ENCODE data around the gene PUDP. TPM values are rescaled to one million over a fixed set of nuclear protein-coding genes. Genes with fewer than 3 reads are reported as not detected.

The PUDP gene
- total and polyA plus RNA-seq, 2 experiments from 2014 or later, result 4.0 to 11.6 TPM

GRCh38 chrX:7093305-7093704 lies 54.6 kb downstream of the PUDP start:
- no peak overlapping the region for H3K4me2 ChIP-seq (ENCODE audit: unreplicated experiment)
- no peaks in the 10 kb centered on the region for H3K9me3 ChIP-seq (ENCODE audit: low read depth)
- H3F3A ChIP-seq (ENCODE audit: insufficient read depth), result no peaks in the 10 kb centered on the region
- no peak for DNase-seq
- H3K4me3 ChIP-seq, result no peak overlapping the region
- H3K79me2 ChIP-seq (ENCODE audit: insufficient read depth), result no peaks in the 10 kb centered on the region
- 55 to 83% methylated on average over 2 to 5 of the region's 6 CpGs for WGBS, 2 experiments (ENCODE audit: low coverage in 1 of 2, low lambda C conversion rate in 2 of 2, missing lambda C conversion rate in 2 of 2)
- TF ChIP-seq EZH2phosphoT487 (IDR thresholded peaks at IDR 0.05; ENCODE audit: insufficient read depth, low read depth) (no peak), EZH2 (IDR thresholded peaks at IDR 0.05; ENCODE audit: insufficient read depth, poor library complexity, severe bottlenecking) (no peak)
- H3K27ac ChIP-seq, result no peak overlapping the region
- in situ Hi-C loops (cut with MboI), result no loop called here
- no peak overlapping the region for H3K9ac ChIP-seq
- no peaks in the 10 kb centered on the region for H4K20me1 ChIP-seq (ENCODE audit: insufficient read depth)
- H3K9me2 ChIP-seq (ENCODE audit: insufficient read depth), result no peaks in the 10 kb centered on the region
- H3K27me3 ChIP-seq (replicated peaks; ENCODE audit: insufficient read depth), result no peaks in the 10 kb centered on the region
- no peaks in the 10 kb centered on the region for H3K36me3 ChIP-seq (ENCODE audit: low read depth)
- H3K4me1 ChIP-seq (ENCODE audit: insufficient read depth), result no peaks in the 10 kb centered on the region
- H2AFZ ChIP-seq, result no peak overlapping the region

- in situ Hi-C loops (cut with MboI), result no loop called here
- no peak overlapping the region for H3K4me2 ChIP-seq (ENCODE audit: unreplicated experiment)
- 67 to 75% methylated on average over 3 to 4 of the region's 4 CpGs for WGBS, 2 experiments (ENCODE audit: low coverage in 1 of 2, low lambda C conversion rate in 2 of 2, missing lambda C conversion rate in 2 of 2)
Measured at GRCh38 chrX:7092543-7092942, 55.4 kb downstream of the PUDP start.

GRCh38 chrX:7091923-7092322 lies 56.0 kb downstream of the PUDP start:
- H3K4me2 ChIP-seq (ENCODE audit: unreplicated experiment), result no peak overlapping the region
- H3K9ac ChIP-seq, result no peak overlapping the region
- H3K27me3 ChIP-seq (replicated peaks; ENCODE audit: insufficient read depth), result no peaks in the 10 kb centered on the region
- H3K9me3 ChIP-seq (ENCODE audit: low read depth), result no peaks in the 10 kb centered on the region
- H3F3A ChIP-seq (ENCODE audit: insufficient read depth), result no peaks in the 10 kb centered on the region
- no peaks in the 10 kb centered on the region for H3K36me3 ChIP-seq (ENCODE audit: low read depth)
- TF ChIP-seq EZH2phosphoT487 (IDR thresholded peaks at IDR 0.05; ENCODE audit: insufficient read depth, low read depth) (no peak), EZH2 (IDR thresholded peaks at IDR 0.05; ENCODE audit: insufficient read depth, poor library complexity, severe bottlenecking) (no peak)
- H3K27ac ChIP-seq, result no peak overlapping the region
- H3K9me2 ChIP-seq (ENCODE audit: insufficient read depth), result no peaks in the 10 kb centered on the region
- no peaks in the 10 kb centered on the region for H3K79me2 ChIP-seq (ENCODE audit: insufficient read depth)
- no peak overlapping the region for H2AFZ ChIP-seq
- in situ Hi-C loops (cut with MboI), result no loop called here
- no peak for DNase-seq
- no peaks in the 10 kb centered on the region for H4K20me1 ChIP-seq (ENCODE audit: insufficient read depth)
- H3K4me1 ChIP-seq (ENCODE audit: insufficient read depth), result no peaks in the 10 kb centered on the region
- WGBS, 2 experiments (ENCODE audit: low coverage in 1 of 2, low lambda C conversion rate in 2 of 2, missing lambda C conversion rate in 2 of 2), result 97 to 100% methylated on average over 4 of the region's 4 CpGs
- no peak overlapping the region for H3K4me3 ChIP-seq

More at GRCh38 chrX:7092543-7092942, 55.4 kb downstream of the PUDP start:
- H3K9me3 ChIP-seq (ENCODE audit: low read depth), result no peaks in the 10 kb centered on the region
- no peaks in the 10 kb centered on the region for H3K36me3 ChIP-seq (ENCODE audit: low read depth)
- H2AFZ ChIP-seq, result no peak overlapping the region
- H3K9me2 ChIP-seq (ENCODE audit: insufficient read depth), result no peaks in the 10 kb centered on the region
- no peak overlapping the region for H3K27ac ChIP-seq
- H3K27me3 ChIP-seq (replicated peaks; ENCODE audit: insufficient read depth), result no peaks in the 10 kb centered on the region
- H3K79me2 ChIP-seq (ENCODE audit: insufficient read depth), result no peaks in the 10 kb centered on the region
- H3K4me1 ChIP-seq (ENCODE audit: insufficient read depth), result no peaks in the 10 kb centered on the region
- no peak overlapping the region for H3K9ac ChIP-seq
- no peak for DNase-seq
- TF ChIP-seq EZH2 (IDR thresholded peaks at IDR 0.05; ENCODE audit: insufficient read depth, poor library complexity, severe bottlenecking) (no peak), EZH2phosphoT487 (IDR thresholded peaks at IDR 0.05; ENCODE audit: insufficient read depth, low read depth) (no peak)
- no peaks in the 10 kb centered on the region for H4K20me1 ChIP-seq (ENCODE audit: insufficient read depth)
- H3F3A ChIP-seq (ENCODE audit: insufficient read depth), result no peaks in the 10 kb centered on the region
- no peak overlapping the region for H3K4me3 ChIP-seq

- 98 to 100% methylated on average over 4 of the region's 4 CpGs for WGBS, 2 experiments (ENCODE audit: low coverage in 1 of 2, low lambda C conversion rate in 2 of 2, missing lambda C conversion rate in 2 of 2)
- H3K9ac ChIP-seq, result no peak overlapping the region
- H4K20me1 ChIP-seq (ENCODE audit: insufficient read depth), result no peaks in the 10 kb centered on the region
- no peak overlapping the region for H3K27ac ChIP-seq
- no peak overlapping the region for H2AFZ ChIP-seq
- H3K27me3 ChIP-seq (replicated peaks; ENCODE audit: insufficient read depth), result no peaks in the 10 kb centered on the region
- H3K4me2 ChIP-seq (ENCODE audit: unreplicated experiment), result no peak overlapping the region
- H3K79me2 ChIP-seq (ENCODE audit: insufficient read depth), result no peaks in the 10 kb centered on the region
- H3K9me2 ChIP-seq (ENCODE audit: insufficient read depth), result no peaks in the 10 kb centered on the region
- no peak overlapping the region for H3K4me3 ChIP-seq
- H3F3A ChIP-seq (ENCODE audit: insufficient read depth), result no peaks in the 10 kb centered on the region
- no peaks in the 10 kb centered on the region for H3K9me3 ChIP-seq (ENCODE audit: low read depth)
- in situ Hi-C loops (cut with MboI), result no loop called here
- DNase-seq, result no peak
- no peaks in the 10 kb centered on the region for H3K4me1 ChIP-seq (ENCODE audit: insufficient read depth)
- no peaks in the 10 kb centered on the region for H3K36me3 ChIP-seq (ENCODE audit: low read depth)
- no peak for TF ChIP-seq EZH2 (IDR thresholded peaks at IDR 0.05; ENCODE audit: insufficient read depth, poor library complexity, severe bottlenecking)
- no peak for TF ChIP-seq EZH2phosphoT487 (IDR thresholded peaks at IDR 0.05; ENCODE audit: insufficient read depth, low read depth)
Measured at GRCh38 chrX:7090641-7091040, 57.3 kb downstream of the PUDP start.
